WTC11 (cell line): ENCODE results near the gene SBK1.

ENCODE experiments used
- CBFB ChIP-seq: sonication (generic); formaldehyde crosslinking; IDR thresholded peaks from 2 replicates; pipeline ENCODE4 v1.8.1; 2022; ENCODE audit warnings: mild to moderate bottlenecking, low read depth, missing genetic modification reagents
- FOXK1 ChIP-seq: sonication (generic); formaldehyde crosslinking; IDR thresholded peaks from 2 replicates; pipeline ENCODE4 v1.8.0; 2022; ENCODE audit warnings: mild to moderate bottlenecking, moderate library complexity, missing genetic modification reagents
- FOXP1 ChIP-seq: sonication (generic); formaldehyde crosslinking; IDR thresholded peaks from 2 replicates; pipeline ENCODE4 v1.8.0; 2022; ENCODE audit warnings: missing genetic modification reagents, mild to moderate bottlenecking, moderate library complexity, borderline replicate concordance
- NFYB ChIP-seq: sonication (generic); formaldehyde crosslinking; conservative IDR thresholded peaks from 2 replicates; pipeline ENCODE4 v1.8.0; 2022; ENCODE audit warnings: low read depth, missing genetic modification reagents
- ZBTB21 ChIP-seq: sonication (generic); formaldehyde crosslinking; IDR thresholded peaks from 2 replicates; pipeline ENCODE4 v1.8.1; 2023; ENCODE audit warnings: mild to moderate bottlenecking, missing genetic modification reagents, borderline replicate concordance
- TF ChIP-seq, protein P1 (sequence below): fragments of 200-600 bp; IDR thresholded peaks from 2 replicates; pipeline ENCODE4 v1.8.0; 2022; ENCODE audit warnings: antibody characterized with exemption
- TF ChIP-seq, protein P2 (sequence below): fragments of 250-450 bp; sonication (Bioruptor Pico); IDR thresholded peaks from 2 replicates; pipeline ENCODE4 v1.9.0; 2021; ENCODE audit warnings: moderate library complexity, mild to moderate bottlenecking, inconsistent platforms, borderline replicate concordance
- TF ChIP-seq, protein P3 (sequence below): sonication (generic); formaldehyde crosslinking; conservative IDR thresholded peaks from 2 replicates; pipeline ENCODE4 v1.8.1; 2022; ENCODE audit warnings: mild to moderate bottlenecking, missing genetic modification reagents
- TF ChIP-seq, protein P4 (sequence below): sonication (generic); formaldehyde crosslinking; IDR thresholded peaks from 2 replicates; pipeline ENCODE4 v1.8.1; 2023; ENCODE audit warnings: mild to moderate bottlenecking, missing genetic modification reagents, moderate library complexity
- TF ChIP-seq, protein P5 (sequence below): sonication (generic); formaldehyde crosslinking; IDR thresholded peaks from 2 replicates; pipeline ENCODE4 v1.8.0; 2022; ENCODE audit warnings: mild to moderate bottlenecking, missing genetic modification reagents

DNA sequence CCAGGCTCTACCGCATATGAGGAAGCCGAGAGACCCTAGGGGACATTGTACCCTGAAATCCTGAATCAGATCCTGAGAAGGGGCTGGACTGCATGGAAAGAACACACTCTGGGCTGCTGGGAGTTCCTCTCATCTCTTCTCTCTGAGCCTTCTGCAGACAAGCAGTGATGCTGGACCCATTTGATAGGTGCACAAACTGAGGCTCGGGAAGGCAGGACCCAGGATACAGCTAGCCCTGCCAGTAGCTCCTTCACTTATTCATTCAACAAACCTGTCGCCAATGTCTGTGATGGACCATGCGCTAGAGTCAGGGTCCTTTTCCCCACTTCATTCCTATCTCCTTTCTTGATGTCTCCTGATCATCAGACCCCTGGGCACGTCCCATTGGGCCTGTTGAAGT is 1.9 kb downstream of the SBK1 start:
- TF ChIP-seq, protein P1, sequence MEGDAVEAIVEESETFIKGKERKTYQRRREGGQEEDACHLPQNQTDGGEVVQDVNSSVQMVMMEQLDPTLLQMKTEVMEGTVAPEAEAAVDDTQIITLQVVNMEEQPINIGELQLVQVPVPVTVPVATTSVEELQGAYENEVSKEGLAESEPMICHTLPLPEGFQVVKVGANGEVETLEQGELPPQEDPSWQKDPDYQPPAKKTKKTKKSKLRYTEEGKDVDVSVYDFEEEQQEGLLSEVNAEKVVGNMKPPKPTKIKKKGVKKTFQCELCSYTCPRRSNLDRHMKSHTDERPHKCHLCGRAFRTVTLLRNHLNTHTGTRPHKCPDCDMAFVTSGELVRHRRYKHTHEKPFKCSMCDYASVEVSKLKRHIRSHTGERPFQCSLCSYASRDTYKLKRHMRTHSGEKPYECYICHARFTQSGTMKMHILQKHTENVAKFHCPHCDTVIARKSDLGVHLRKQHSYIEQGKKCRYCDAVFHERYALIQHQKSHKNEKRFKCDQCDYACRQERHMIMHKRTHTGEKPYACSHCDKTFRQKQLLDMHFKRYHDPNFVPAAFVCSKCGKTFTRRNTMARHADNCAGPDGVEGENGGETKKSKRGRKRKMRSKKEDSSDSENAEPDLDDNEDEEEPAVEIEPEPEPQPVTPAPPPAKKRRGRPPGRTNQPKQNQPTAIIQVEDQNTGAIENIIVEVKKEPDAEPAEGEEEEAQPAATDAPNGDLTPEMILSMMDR = no peak
- TF ChIP-seq, protein P2, sequence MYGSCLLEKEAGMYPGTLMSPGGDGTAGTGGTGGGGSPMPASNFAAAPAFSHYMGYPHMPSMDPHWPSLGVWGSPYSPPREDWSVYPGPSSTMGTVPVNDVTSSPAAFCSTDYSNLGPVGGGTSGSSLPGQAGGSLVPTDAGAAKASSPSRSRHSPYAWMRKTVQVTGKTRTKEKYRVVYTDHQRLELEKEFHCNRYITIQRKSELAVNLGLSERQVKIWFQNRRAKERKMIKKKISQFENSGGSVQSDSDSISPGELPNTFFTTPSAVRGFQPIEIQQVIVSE (CRISPR knock-in tag) = no peak
- TF ChIP-seq, protein P3, sequence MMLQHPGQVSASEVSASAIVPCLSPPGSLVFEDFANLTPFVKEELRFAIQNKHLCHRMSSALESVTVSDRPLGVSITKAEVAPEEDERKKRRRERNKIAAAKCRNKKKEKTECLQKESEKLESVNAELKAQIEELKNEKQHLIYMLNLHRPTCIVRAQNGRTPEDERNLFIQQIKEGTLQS (CRISPR knock-in tag) = no peak
- TF ChIP-seq, protein P4, sequence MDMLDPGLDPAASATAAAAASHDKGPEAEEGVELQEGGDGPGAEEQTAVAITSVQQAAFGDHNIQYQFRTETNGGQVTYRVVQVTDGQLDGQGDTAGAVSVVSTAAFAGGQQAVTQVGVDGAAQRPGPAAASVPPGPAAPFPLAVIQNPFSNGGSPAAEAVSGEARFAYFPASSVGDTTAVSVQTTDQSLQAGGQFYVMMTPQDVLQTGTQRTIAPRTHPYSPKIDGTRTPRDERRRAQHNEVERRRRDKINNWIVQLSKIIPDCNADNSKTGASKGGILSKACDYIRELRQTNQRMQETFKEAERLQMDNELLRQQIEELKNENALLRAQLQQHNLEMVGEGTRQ (CRISPR knock-in tag) = no peak
- no peak for TF ChIP-seq NFYB (CRISPR knock-in tag)
- no peak for TF ChIP-seq ZBTB21
- TF ChIP-seq FOXP1 (CRISPR knock-in tag) = no peak
- TF ChIP-seq, protein P5, sequence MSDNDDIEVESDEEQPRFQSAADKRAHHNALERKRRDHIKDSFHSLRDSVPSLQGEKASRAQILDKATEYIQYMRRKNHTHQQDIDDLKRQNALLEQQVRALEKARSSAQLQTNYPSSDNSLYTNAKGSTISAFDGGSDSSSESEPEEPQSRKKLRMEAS (CRISPR knock-in tag) = no peak
- no peak for TF ChIP-seq FOXK1 (CRISPR knock-in tag)
- no peak for TF ChIP-seq CBFB
